HG02763 (cell line): ENCODE data around the gene ZNF793.

Experiments used
- ATAC-seq: cut with Tn5 transposase; IDR thresholded peaks from one replicate; pipeline ENCODE4 v1.9.1; 2021; ENCODE audit warnings: mild to moderate bottlenecking, moderate library complexity; ENCODE audit not compliant: unreplicated experiment

ZNF793 gene

DNA sequence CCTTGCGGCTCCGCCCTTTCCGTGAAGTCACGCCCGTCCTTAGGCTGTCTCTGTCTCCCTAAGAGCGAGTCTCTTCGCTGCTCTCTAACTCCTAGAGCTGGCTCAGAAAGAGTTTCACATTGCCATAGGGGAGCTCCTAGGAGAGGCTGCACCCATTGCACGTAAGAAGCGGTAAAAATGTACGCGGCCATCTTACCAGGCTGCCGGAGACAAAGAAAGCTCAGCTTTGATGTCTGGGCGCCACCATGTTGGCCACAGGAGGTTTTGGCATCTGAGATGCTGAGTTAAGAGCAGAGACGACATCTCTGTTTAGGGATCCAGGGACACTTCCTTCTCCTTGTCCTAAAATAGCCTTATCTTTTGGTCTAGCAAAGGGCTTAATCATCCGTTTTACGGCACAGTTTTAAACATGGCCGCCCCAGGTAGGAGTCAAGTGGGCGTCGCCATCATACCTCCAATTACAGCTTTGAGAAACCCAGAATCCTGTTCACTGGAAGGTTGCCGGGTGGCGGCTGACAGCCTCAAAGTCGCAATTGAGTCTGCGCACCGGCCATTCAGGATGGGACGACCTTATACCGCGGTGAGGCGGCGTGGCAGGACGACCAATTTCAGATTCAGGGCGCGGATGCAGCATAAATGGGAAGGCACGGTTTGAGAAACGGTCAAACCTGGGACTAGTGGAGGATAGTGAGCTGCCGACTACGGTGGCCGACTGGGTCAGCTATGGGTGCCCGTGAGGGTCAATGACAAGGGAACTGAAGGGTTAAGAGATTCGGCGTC is at the start of gene ZNF793:
Gene ZNF793, plus strand, starts transcription at position 553 of the 780 bp plus-strand sequence. CDS start 16,501 bp downstream, outside the sequence.
- peak; percentile 65 for ATAC-seq

DNA sequence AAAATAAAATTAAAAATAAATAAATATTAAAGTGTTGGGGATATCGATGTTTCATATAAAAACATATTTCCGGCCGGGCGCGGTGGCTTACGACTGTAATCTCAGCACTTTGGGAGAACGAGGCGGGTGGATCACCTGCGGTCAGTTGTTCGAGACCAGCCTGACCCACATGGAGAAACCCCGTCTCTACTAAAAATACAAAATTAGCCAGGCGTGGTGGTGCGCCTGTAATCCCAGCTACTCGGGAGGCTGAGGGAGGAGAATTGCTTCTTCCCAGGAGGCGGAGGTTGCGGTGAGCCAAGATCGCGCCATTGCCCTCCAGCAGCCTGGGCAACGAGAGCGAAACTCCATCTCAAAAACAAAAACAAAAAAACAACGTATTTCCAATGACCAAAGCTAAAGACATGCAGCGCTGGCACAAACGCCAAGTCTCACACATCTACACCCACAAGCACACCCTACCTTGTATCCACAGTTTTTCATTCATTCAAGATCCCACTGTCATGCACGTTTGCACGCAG is 40.4 kb upstream of the ZNF793 start:
- ATAC-seq = no peak

DNA sequence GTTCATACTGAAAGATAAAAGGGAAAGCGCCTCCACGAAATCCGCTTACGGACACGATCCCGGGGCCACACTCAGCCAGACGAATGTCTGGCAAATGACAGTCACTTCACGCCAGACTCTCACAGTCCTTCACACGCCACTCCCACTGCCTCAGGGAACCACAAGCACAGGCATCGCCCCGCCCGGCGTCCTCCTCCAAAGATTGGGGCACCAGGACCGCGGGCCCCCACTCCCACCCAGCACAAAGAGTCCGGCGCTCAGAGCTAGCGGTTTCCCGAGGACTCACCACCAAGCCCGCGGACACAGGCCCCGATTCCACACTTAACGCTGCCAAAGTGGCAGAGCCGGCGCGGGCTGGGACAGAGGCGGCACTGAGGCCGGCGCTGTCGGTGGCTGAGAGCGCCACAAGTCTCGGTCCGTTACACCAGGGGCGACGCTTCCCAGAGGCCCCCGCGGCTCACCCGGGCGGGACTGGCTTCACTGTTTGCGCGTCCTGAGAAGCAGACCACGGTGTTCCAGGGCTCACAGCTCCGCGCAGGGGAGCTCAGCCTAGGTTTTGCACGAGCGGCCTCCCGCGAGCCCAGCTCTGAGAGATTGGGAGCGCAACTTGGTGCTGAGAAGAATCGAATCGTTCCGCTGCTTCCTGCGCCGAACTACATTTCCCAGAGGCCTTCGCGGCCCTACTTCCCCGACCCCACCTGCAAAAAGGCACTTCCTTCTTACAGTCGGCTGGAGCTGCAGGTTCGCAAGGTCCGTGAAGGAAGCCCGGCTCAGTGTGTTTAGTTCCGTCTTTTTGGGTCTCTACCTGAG is 39.7 kb upstream of the ZNF793 start, which contains the start of gene ZNF569:
Gene ZNF569, minus strand, starts transcription at position 647 of the 810 bp plus-strand sequence. CDS start 22,523 bp downstream, outside the sequence.
- peak; percentile 56 for ATAC-seq

DNA sequence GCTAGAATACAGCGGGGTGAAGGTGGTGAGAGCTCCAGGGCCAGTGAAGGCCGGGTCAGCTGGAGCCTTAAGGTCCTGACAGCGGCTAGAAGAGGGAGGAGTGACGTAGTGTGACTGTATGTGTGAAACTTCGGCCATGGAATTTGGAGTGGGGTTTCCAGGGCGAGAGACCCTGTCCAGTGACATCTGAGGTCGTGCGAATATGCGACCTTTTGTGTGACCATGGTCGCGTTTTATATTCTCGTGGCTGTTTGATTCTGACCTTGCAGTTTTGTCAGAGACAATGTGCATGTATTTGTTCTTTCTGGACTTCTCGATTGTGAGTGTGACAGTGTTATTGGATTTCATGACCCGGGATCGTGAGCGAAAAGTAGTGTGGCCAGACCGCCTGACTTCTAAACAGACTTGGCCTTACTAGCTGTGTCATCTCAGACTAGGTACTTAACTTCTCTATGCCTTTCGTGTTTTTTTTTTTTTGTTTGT is 39.1 kb upstream of the ZNF793 start:
- no peak for ATAC-seq

DNA sequence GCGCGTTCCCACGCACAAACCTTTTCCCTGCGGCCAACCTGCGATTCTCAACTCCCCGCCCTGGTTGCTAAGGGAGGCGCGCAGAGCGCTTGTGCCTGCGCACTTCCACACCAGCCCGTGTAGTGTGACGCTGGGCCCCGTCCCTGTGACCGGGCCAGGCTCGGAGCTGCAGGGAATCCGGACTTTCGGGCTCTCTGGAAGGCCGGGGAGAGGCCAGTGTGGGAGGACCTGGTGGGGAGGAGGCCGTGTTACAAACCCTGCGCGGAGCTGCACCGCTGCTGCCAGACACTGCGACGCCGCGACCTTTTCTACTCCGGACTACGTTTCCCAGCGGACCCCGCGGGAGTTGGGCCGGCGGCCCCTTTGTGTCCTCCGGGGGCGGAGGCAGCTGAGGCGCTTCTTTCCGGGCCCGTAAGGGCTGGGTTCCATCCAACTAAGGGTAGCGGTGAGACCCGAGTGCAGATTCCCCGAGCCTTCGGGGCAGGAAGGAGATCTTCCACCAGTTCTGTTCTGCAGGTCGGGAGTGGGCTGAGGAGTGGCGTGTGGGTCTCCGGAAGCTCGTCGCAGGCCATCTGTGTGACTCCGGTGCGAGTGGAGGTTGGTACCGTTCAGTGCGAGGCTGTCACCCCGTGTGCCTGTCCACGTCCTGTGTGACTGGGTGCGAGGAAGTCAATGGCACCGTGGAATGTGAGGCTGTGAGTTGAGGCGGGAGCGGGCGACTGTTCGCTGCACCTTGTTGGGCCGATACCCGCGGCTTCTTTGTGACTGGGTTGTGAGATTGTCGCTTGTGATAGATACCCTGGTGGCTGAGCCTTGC is 37.6 kb upstream of the ZNF793 start, which contains the start of gene ZNF570:
Gene ZNF570, plus strand, starts transcription at position 396 of the 817 bp plus-strand sequence. CDS start 999 bp downstream, outside the sequence.
- peak; percentile 53 for ATAC-seq

DNA sequence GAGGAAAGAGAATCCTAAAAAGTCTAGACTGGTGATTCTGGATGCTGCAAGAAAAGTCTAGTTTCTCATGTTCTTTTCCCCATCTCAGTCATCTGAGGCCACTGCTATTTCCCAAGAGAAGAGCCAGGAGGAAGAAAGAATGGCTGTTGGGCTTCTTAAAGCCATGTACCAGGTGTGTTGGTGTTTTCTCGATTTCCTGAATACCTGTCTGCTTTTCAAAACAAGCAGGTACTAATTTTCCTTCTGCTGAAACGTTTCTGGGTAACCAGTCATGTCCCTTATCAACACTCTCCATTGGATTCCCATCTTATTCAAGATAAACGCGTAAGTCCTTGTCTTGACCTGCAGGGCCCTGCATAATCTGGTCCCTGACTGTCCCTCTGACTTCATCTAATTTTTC is 36.5 kb upstream of the ZNF793 start:
- no peak for ATAC-seq

DNA sequence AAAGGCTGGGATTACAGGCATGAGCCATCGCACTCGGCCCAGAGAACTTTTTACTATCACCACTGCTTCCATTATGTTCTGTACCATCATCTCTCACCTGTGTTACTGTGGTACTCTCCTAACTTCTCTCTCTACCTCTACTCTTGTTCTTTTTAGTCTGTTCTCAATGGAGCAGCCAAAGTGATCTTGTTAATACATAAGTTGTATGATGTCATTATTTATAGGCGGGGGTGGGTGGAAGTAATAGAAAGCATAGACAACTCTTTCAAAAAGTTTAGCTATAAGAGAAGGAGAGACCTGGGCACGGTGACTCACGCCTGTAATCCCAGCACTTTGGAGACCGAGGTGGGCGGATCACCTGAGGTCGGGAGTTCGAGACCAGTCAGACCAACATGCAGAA is 34.6 kb upstream of the ZNF793 start:
- no peak for ATAC-seq

DNA sequence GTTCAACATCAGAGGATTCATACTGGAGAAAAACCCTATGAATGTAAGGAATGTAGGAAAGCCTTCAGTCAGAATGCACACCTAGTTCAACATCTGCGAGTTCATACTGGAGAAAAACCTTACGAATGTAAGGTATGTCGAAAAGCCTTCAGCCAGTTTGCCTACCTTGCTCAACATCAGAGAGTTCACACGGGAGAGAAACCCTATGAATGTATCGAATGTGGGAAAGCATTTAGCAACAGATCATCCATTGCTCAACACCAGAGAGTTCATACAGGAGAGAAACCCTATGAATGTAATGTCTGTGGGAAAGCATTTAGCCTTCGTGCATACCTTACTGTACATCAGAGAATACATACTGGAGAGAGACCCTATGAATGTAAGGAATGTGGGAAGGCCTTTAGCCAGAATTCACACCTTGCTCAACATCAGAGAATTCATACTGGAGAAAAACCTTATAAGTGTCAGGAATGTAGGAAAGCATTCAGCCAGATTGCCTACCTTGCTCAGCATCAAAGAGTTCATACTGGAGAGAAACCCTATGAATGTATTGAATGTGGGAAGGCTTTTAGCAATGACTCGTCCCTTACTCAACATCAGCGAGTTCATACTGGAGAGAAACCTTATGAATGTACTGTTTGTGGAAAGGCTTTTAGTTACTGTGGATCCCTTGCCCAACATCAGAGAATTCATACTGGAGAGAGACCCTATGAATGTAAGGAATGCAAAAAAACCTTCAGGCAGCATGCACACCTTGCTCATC is 22.2 kb upstream of the ZNF793 start:
- no peak for ATAC-seq

DNA sequence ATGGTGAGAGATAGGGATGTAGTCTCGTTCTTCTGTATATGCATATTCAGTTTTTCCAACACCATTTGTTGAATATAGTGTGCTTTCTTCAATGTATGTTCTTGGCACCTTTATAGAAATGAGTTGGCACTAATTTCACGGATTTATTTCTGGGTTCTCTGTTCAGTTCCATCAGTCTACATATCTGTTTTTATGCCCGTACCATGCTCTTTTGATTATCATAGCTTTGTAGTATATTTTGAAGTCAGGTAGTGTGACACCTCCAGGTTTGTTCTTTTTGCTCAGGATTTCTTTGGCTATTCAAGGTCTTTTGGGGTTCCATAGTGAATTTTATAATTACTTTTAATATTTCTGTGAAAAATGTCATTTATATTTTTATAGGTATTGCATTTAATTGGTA is 14.5 kb upstream of the ZNF793 start:
- ATAC-seq = no peak

DNA sequence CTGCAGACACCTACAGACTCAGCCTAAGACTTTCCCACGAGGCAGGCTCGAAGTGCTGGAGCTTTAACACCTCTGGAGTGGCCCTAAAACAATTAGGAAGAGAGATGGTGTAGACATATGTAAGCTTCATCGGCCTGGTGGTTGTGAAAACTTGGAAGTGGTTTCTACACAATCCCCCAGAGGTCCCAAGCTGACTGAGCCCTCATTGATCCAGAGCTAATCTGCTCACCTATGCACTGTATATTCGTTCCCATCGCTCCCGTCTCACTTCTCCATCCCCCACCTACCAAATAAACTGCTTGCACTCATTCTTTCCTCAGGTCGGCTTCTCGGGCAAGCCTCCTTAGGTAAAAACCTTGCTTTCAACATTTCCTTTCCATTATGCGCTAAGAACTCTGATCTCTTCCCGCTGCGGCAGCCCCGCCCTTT is 767 bp upstream of the ZNF793 start:
- no peak for ATAC-seq

DNA sequence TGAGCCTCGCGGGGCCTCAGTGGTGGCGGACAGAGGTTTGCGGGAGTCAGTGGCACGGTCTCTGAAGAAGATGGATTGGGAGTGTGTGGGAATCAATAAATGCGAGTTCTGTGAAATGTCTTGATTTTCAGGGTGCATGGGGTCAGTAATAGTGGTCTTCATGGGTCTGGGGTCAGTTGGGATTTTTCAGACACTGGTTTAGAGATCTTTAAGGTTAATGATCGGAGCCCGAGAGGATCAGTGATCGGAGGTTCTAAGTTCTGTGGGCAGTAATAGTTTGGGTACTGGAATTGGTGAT is 377 bp downstream of the ZNF793 start:
- ATAC-seq = no peak

DNA sequence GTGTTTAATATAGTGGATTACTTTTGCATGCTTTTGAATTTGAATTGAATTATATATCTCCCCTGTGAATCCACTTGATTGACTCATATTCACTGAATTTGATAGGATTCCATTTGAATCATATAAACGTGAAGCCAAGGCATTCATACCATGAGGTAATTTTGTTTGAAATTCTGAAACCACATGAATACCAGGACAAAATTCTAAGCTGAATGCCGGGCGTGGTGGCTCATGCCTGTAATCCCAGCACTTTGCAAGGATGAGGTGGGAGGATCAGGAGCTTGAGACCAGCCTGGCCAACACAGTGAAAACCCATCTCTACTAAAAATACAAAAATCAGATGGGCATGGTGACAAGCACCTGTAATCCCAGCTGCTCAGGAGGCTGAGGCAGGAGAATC is 4.4 kb downstream of the ZNF793 start:
- no peak for ATAC-seq

DNA sequence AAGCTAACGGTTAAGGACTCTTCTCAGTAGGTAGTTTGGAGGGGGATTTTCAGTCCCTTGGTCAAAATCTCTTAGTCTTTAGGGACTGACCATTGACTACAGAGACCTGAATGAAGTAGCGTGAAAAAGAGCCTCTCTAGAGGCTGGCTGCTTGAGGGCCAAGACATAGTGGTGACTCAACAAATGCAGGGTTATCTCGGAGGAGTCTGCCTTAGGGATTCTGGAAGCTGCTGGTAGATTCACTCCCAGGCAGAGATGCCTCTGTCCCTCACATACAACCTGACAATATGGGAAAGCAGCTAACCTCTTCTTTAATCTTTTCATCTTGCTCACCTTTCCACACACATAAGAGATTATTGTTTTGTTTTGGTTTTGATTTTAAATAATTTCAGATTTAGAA is 5.1 kb downstream of the ZNF793 start:
- no peak for ATAC-seq

DNA sequence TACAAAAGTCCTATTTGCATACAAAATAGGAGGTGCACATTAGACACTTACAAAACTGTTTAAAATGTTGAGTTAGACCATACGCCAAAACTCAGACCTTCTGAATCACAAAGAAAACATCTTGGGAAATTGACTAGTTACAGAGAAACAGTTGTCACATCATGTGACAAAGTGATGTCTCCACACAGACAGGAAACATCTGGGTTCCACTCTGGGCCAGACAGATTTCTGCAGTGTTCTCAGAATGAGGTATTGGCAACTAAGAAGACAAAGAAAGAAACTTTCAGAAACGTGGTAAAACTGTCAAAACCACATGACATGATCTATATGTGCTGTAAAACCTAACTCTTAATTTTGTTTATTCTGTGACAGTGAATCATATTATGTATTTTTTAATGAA is 6.7 kb downstream of the ZNF793 start:
- no peak for ATAC-seq

DNA sequence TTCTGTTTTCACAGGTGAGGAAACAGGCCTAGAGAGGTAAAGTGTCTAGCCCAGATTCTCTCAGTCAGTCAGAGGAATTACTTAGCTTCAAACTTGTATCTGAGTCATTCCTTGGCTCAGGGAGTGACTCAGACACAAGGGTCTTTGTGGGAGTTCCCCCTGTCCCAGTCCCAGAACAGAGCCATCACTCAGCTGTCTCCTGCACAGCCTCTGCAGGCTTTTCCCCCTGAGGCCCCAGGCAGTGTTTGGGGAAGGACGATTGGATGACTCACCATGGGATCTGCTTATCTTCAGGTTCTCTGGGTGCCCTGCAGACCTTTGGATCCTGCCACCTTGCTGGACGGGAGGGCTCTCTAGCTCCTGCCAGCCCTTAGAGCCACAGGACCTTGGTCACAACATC is 13.2 kb downstream of the ZNF793 start:
- ATAC-seq = no peak

DNA sequence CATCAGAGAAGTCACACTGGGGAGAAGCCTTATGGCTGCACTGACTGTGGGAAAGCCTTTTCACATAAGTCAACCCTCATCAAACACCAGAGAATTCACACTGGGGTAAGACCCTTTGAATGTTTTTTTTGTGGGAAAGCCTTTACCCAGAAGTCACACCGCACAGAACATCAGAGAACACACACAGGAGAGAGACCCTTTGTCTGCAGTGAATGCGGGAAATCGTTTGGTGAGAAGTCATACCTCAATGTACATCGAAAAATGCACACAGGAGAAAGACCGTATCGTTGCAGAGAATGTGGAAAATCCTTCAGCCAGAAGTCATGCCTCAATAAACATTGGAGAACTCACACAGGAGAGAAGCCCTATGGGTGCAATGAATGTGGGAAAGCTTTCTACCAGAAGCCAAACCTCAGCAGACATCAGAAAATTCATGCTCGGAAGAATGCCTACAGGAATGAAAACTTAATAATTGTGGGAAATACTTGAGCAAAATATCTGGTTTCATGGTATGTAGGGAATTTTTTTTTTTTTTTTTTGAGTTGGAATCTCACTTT is 30.7 kb downstream of the ZNF793 start:
- ATAC-seq = no peak

DNA sequence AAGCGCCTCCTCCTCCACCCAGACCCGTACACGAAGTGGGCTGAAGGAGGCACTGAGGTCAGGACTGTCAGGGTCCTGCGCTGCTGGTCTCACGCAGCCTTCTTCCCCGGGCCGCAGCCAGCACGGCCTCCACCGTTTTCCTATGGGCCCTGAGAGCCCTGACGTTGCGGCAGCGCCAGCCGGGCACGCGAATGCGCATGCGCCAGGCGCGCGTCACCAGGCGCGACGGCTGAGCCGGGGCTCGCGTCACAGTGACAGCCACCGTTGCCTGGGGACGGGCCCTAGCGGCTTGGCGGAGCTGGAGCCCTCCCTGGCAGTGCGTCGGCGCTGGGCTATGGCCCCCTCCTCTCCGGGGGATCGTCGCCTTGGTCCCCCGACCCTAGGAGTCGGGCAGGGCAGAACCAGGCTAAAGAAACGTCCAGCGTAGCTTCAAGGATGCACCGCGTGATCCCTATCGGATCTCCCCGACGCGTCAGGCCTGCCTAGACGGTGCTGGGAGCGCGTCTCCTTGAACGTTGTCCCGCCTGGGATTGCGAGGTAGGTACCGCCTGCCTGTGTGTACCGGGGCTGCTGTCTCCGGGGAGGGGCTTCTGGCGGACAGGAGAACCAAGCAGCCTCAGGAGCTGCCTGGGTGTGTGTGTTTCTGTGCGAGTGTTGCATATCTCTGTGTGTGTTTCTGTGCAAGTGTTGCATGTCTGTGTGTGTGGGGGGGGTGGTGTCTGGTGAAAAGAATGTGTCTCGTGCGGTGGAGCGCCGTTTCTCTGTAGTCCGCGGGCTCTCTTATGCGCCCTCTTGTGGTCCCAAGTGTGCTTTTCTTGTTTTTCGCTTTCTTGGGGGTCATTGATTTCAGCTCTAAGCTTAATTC is 44.6 kb downstream of the ZNF793 start:
- no peak for ATAC-seq

DNA sequence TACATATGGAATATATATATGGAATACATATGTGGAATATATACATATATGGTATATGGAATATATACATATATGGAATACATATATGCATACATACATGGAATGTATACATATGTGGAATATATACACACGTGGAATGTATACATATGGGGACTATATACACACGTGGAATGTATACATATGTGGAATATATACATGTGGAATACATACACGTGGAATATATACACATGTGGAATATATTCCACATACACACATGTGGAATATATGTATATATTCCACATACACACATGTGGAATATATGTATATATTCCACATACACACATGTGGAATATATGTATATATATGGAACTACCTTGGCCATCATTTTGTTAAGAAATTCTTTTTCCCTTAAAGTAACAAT is 56.8 kb downstream of the ZNF793 start:
- ATAC-seq = no peak
